BJ (cell line): Measurements from ENCODE around the gene NUDT3. TPM values are rescaled to one million over a fixed set of nuclear protein-coding genes. Genes with fewer than 3 reads are reported as not detected.

Source experiments
- CTCF ChIA-PET: fragments of 350-600 bp; formaldehyde crosslinking; extraction: SDS; loops from one replicate; lab custom pipeline; 2021; ENCODE audit warnings: antibody characterized with exemption, inconsistent platforms; lab: Yijun Ruan, JAX
- POLR2A ChIA-PET: fragments of 300-600 bp; sonication (Branson Sonifier 250); formaldehyde crosslinking; extraction: SDS; loops from one replicate; lab custom pipeline; 2021; ENCODE audit warnings: antibody characterized with exemption; lab: Charles Lee
- DNase-seq: peaks from one replicate; pipeline ENCODE4 v3.0.0-alpha.2; 2011; ENCODE audit warnings: low read depth
- H3K27me3 ChIP-seq: 2 replicates; pipeline ENCODE4 v1.6.0; 2011; ENCODE audit warnings: low read length; ENCODE audit not compliant: control insufficient read depth, insufficient read depth
- H3K36me3 ChIP-seq: 2 replicates; pipeline ENCODE4 v1.5.1; 2011; ENCODE audit warnings: low read length; ENCODE audit not compliant: control insufficient read depth, insufficient read depth
- H3K4me3 ChIP-seq: 2 replicates; pipeline ENCODE4 v1.5.1; 2011; ENCODE audit warnings: low read depth, mild to moderate bottlenecking, control low read depth, low read length
- polyA plus RNA-seq: library from polyadenylated mRNA; depleted of rRNA; stranded (reverse); fragments of >200 nt; gene quantifications from 2 replicates; pipeline ENCODE4 v1.2.3, GENCODE V29; 2011
- TF ChIP-seq, protein P1 (sequence below): IDR thresholded peaks from 2 replicates; pipeline ENCODE4 v1.5.1; 2011; ENCODE audit warnings: low read depth, mild to moderate bottlenecking, control low read depth, inconsistent platforms, low read length, moderate library complexity; ENCODE audit not compliant: insufficient read depth

The NUDT3 gene
- polyA plus RNA-seq, 1 experiment: 9.6 TPM

DNA sequence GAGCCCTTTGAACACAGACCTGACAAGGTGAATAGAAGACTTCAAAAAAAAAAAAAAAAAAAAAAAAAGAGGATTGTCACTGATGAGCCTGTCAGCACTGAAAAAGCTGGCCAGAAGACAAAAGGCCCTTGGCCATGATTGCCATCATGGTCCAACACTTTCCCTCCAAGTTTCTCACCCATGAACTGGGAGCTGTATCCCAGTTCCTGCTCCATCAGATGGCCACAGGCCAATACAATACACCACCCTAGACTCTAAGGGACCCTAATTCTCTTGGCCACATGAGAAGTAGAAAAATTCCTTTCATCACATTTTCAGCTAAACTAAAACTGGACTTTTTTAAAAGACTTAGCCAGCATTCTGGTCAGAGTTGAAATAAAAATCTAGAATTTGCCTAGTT is 50.2 kb downstream of the NUDT3 start:
- ChIA-PET CTCF (interaction anchor here (1.3 kb wide), 1 partner anchor 146 kb away, joined by 3 read pairs; no protein-coding TSS in a partner anchor), POLR2A (no interaction called here)
- Histone ChIP-seq H3K27me3 (no peaks in the 10 kb centered on the region), H3K4me3 (no peak overlapping the region), H3K36me3 (no peaks in the 10 kb centered on the region)
- TF ChIP-seq, protein P1, sequence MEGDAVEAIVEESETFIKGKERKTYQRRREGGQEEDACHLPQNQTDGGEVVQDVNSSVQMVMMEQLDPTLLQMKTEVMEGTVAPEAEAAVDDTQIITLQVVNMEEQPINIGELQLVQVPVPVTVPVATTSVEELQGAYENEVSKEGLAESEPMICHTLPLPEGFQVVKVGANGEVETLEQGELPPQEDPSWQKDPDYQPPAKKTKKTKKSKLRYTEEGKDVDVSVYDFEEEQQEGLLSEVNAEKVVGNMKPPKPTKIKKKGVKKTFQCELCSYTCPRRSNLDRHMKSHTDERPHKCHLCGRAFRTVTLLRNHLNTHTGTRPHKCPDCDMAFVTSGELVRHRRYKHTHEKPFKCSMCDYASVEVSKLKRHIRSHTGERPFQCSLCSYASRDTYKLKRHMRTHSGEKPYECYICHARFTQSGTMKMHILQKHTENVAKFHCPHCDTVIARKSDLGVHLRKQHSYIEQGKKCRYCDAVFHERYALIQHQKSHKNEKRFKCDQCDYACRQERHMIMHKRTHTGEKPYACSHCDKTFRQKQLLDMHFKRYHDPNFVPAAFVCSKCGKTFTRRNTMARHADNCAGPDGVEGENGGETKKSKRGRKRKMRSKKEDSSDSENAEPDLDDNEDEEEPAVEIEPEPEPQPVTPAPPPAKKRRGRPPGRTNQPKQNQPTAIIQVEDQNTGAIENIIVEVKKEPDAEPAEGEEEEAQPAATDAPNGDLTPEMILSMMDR: no peak
- no peak for DNase-seq

DNA sequence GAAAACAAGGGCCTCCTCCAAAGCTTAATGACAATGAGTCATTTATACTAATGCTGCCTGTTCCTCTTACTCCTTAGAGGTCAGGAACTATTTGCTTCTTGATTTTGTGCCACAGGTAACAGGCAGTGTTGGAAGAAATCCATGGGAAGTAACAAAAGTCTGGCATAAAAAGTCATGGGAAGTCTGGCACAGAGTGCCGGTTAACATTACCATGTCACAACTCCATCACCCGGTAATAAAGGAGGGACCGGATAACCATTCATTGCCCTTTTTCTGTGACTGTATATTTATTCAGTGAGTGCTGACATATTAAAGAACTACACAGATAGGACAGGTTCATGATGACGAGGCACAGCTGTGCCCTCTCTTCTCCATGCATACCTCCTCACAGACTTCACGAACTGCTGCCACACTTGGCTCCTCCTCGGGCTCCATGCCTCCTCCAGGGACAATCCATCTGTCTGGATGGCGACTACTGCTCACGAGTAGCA is 50.9 kb downstream of the NUDT3 start:
- POLR2A ChIA-PET: no interaction called here
- H3K27me3 ChIP-seq: no peaks in the 10 kb centered on the region
- CTCF ChIA-PET: no interaction called here
- H3K36me3 ChIP-seq: no peaks in the 10 kb centered on the region
- no peak for DNase-seq
- TF ChIP-seq, protein P1: no peak
- H3K4me3 ChIP-seq: no peak overlapping the region

DNA sequence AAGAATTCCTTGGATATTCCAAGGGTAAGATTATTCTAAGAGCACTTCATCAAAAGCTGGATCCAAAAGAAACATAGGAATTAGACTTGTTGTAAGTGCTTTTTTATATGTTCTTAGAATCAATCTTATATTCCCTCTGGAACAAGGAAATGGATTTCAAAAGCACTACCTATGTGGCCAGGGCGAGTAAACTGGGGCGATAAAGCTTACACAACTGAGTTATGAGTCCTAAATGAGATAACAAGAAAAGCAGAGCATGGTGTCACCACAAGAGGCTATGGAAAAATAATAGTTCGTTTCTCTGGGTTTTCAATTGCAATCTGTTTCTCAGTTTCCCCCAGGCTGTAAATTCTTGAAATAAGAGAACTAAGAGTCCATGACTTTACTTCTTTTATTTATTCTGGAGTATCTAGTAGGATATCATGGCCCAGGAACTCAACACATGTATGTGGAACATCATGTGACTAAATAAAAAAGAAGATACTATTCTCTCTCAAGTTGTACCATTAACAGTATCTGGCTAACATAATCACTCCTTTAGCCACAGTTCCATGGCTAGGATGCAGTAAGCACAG is 51.5 kb downstream of the NUDT3 start:
- H3K4me3 ChIP-seq: no peak overlapping the region
- ChIA-PET CTCF (interaction anchor here (1.0 kb wide), 1 partner anchor 92 kb away, joined by 3 read pairs; no protein-coding TSS in a partner anchor), POLR2A (no interaction called here)
- no peaks in the 10 kb centered on the region for H3K27me3 ChIP-seq
- TF ChIP-seq, protein P1: no peak
- DNase-seq: no peak
- no peaks in the 10 kb centered on the region for H3K36me3 ChIP-seq

DNA sequence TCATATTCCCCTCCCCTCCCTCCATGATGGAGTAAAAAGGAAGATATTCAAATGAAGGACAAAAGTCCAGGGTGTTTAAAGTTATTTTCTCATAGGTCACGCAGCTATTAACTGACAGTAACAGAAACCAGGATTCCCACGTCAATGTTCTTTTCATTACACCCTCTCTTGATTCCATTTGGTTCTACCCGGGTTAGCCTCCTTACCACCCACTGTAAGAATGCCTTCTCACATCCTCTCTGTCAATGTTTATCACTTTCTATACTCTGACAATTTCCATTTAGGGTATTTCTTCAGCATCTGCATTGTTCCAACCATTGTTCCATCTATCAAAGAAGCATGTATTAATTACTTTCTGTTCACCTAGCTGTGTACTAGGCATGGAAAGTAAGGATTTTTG is 52.1 kb downstream of the NUDT3 start:
- TF ChIP-seq, protein P1: no peak
- no peak overlapping the region for H3K4me3 ChIP-seq
- ChIA-PET CTCF (interaction anchor here (1.0 kb wide), 1 partner anchor 91 kb away, joined by 3 read pairs; no protein-coding TSS in a partner anchor), POLR2A (no interaction called here)
- no peaks in the 10 kb centered on the region for H3K27me3 ChIP-seq
- H3K36me3 ChIP-seq: no peaks in the 10 kb centered on the region
- DNase-seq: no peak

GRCh38 chr6:34339971-34340370 is 52.5 kb downstream of the NUDT3 start:
- POLR2A ChIA-PET: no interaction called here

More at GRCh38 chr6:34339971-34340370, 52.5 kb downstream of the NUDT3 start:
- H3K27me3 ChIP-seq: no peaks in the 10 kb centered on the region
- CTCF ChIA-PET: interaction anchor here (1.0 kb wide), 2 partner anchors 12 to 91 kb away, joined by 3 read pairs; no protein-coding TSS in a partner anchor
- no peaks in the 10 kb centered on the region for H3K36me3 ChIP-seq
- TF ChIP-seq, protein P1: no peak
- no peak overlapping the region for H3K4me3 ChIP-seq
- no peak for DNase-seq
